Choroid plexus epithelial cell (primary cell): ENCODE results near the gene C1QTNF2.

Source experiments
- DNase-seq: peaks from one replicate; pipeline ENCODE4 v3.0.0-alpha.2; 2010; ENCODE audit warnings: low read depth
- H3K4me3 ChIP-seq: 2 replicates; pipeline ENCODE4 v1.5.1; 2011; ENCODE audit warnings: low read depth, mild to moderate bottlenecking, control low read depth, low read length, moderate library complexity
- CTCF ChIP-seq: conservative IDR thresholded peaks from 2 replicates; pipeline ENCODE4 v1.5.1; 2011; ENCODE audit warnings: low read depth, mild to moderate bottlenecking, control low read depth, inconsistent platforms, low read length, moderate library complexity

Gene C1QTNF2

GRCh38 chr5:160363211-160363610 is 7.2 kb downstream of the C1QTNF2 start:
- no peak overlapping the region for H3K4me3 ChIP-seq
- no peak for DNase-seq
- no peak for TF ChIP-seq CTCF

GRCh38 chr5:160361624-160362228 is 8.7 kb downstream of the C1QTNF2 start:
- no peak overlapping the region for H3K4me3 ChIP-seq
- no peak for DNase-seq
- TF ChIP-seq CTCF, result no peak

- no peak overlapping the region for H3K4me3 ChIP-seq
- no peak for TF ChIP-seq CTCF
- no peak for DNase-seq
Measured at GRCh38 chr5:160360310-160360709, 10.1 kb downstream of the C1QTNF2 start.

- DNase-seq, result no peak
- no peak overlapping the region for H3K4me3 ChIP-seq
- no peak for TF ChIP-seq CTCF
Measured at GRCh38 chr5:160359816-160360215, 10.6 kb downstream of the C1QTNF2 start.

GRCh38 chr5:160359242-160359641 is 11.2 kb downstream of the C1QTNF2 start:
- no peak overlapping the region for H3K4me3 ChIP-seq
- DNase-seq, result no peak
- no peak for TF ChIP-seq CTCF

- H3K4me3 ChIP-seq, result no peak overlapping the region
- no peak for TF ChIP-seq CTCF
- no peak for DNase-seq
Measured at GRCh38 chr5:160357861-160358411, 12.5 kb downstream of the C1QTNF2 start.

GRCh38 chr5:160357394-160357793 is 13.0 kb downstream of the C1QTNF2 start:
- TF ChIP-seq CTCF, result no peak

More at GRCh38 chr5:160357394-160357793, 13.0 kb downstream of the C1QTNF2 start:
- no peak overlapping the region for H3K4me3 ChIP-seq
- no peak for DNase-seq
